MM.1S (cell line): ENCODE results near the gene SNX27.

Experiments used
- EZH2 ChIP-seq: fragments of 300-600 bp; sonication (generic); optimal IDR thresholded peaks from 2 replicates; pipeline ENCODE3; 2017; ENCODE audit warnings: low read depth, mild to moderate bottlenecking, antibody characterized with exemption, low read length, mixed read lengths
- EZH2phosphoT487 ChIP-seq: fragments of 300-600 bp; sonication (generic); IDR thresholded peaks from 2 replicates; pipeline ENCODE4 v1.6.1; 2018; ENCODE audit warnings: antibody characterized with exemption, low read length
- TF ChIP-seq, protein P1 (sequence below): fragments of 300-600 bp; sonication (generic); IDR thresholded peaks from 2 replicates; pipeline ENCODE4 v1.5.1; 2016; ENCODE audit warnings: antibody characterized with exemption, low read length, mixed read lengths

DNA sequence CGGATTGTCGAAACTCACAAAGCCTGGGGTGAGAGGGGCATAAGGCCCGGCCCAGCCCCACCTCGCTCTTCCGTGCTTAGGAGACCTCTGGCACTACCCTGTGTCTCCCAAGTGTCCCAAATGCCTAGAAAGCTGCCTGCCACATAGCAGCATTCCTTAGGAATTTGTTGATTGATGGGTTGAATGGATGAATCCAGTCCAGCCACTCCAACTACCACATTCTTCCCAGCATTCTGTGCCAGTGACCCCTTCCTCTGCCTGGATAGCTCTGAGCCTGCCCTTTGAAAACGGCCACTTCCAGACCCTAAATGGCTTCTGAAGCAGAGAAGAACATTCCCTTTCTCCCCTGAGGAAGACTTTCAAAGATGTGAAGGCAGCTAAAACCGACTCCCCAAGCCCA, 93.3 kb downstream of the SNX27 start:
- TF ChIP-seq EZH2 (no peak), EZH2phosphoT487 (no peak)
- TF ChIP-seq, protein P1, sequence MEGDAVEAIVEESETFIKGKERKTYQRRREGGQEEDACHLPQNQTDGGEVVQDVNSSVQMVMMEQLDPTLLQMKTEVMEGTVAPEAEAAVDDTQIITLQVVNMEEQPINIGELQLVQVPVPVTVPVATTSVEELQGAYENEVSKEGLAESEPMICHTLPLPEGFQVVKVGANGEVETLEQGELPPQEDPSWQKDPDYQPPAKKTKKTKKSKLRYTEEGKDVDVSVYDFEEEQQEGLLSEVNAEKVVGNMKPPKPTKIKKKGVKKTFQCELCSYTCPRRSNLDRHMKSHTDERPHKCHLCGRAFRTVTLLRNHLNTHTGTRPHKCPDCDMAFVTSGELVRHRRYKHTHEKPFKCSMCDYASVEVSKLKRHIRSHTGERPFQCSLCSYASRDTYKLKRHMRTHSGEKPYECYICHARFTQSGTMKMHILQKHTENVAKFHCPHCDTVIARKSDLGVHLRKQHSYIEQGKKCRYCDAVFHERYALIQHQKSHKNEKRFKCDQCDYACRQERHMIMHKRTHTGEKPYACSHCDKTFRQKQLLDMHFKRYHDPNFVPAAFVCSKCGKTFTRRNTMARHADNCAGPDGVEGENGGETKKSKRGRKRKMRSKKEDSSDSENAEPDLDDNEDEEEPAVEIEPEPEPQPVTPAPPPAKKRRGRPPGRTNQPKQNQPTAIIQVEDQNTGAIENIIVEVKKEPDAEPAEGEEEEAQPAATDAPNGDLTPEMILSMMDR: no peak
